Activated T-cell treated with anti-CD3 and anti-CD28 coated beads, Interleukin-2, amount 50 U/mL, for 72 hours (primary cell): ENCODE measurements around the gene MVB12B. TPM values are rescaled to one million over a fixed set of nuclear protein-coding genes. Genes with fewer than 3 reads are reported as not detected.

Source experiments
- ATAC-seq, 2 donors: fragments of 150-1000 bp; cut with Tn5 transposase; replicated peaks in 1 of 2; 2 replicates each; pipeline ENCODE4 v1.10.0; 2021; ENCODE audit warnings: moderate library complexity in 2 of 2, mild to moderate bottlenecking in 1 of 2
- DNase-seq, 2 donors: peaks; one replicate each; pipeline ENCODE4 v3.0.0; 2021 to 2022; ENCODE audit warnings: mixed read lengths in 1 of 2
- H3K27ac Mint-ChIP-seq: one replicate; pipeline ENCODE4 v1.8.0; 2022; ENCODE audit warnings: mild to moderate bottlenecking, moderate library complexity, mixed read lengths
- H3K27me3 Mint-ChIP-seq: one replicate; pipeline ENCODE4 v1.8.0; 2022; ENCODE audit warnings: low read depth, mixed read lengths
- H3K36me3 Mint-ChIP-seq, 2 donors: one replicate each; pipeline ENCODE4 v1.8.0; 2022; ENCODE audit warnings: mixed read lengths in 2 of 2, mild to moderate bottlenecking in 1 of 2; ENCODE audit not compliant: insufficient read depth in 2 of 2
- H3K4me1 Mint-ChIP-seq: one replicate; pipeline ENCODE4 v1.8.0; 2022; ENCODE audit warnings: low read depth, mixed read lengths
- H3K4me3 Mint-ChIP-seq, 2 donors: one replicate each; pipeline ENCODE4 v1.8.0; 2022; ENCODE audit warnings: mild to moderate bottlenecking in 2 of 2, mixed read lengths in 2 of 2, moderate library complexity in 2 of 2
- H3K9me3 Mint-ChIP-seq, 2 donors: one replicate each; pipeline ENCODE4 v1.8.0; 2022; ENCODE audit warnings: mixed read lengths in 2 of 2
- total RNA-seq, 2 donors: library from RNA; stranded (reverse); gene quantifications; one replicate each; pipeline ENCODE4 v1.2.3, GENCODE V29; 2022

MVB12B gene
- total RNA-seq, 2 donors from 2014 or later: 11.5 to 17.1 TPM

DNA sequence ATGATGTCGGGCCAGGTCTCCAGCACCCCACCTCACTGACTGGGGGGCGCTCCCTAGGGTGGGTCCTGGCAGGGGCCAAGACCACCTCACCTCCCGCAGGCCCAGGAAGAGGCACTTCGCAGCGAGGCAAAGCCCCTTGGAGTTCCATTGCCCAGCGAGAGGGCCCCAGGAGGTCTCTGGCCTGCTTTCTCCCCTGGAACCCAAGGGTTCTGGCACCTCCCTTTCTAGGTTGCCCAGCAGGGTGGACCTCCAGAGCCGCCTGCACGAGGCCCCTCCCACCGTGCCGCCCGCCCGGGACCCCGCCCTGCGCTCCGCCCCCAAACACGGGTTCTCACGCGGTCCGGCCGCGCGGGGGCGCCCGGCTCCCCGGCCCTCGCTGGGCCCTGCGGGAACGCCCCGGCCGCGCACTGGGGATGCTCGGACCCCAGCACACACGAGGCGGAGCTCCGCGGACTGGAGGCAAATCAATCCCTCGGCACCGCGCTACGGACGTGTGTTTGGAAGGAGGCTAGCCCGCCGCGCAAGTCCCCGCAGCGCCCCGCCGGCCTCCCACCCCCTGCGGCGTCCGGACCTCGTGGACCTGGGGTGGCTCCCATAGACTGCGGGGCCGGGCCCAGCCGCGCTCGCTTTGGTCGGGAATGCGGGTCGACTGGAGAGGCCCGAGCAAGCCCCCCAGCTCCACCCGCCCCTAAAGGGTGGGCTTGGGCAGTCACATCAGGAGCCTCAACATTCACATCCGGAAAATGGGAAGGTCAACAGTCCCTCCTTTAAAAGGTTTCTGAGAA lies 187.6 kb downstream of the MVB12B start:
- ATAC-seq (peak; percentile 57 to 66), DNase-seq (peak; percentile 70 to 84)
- no peaks in the 10 kb centered on the region for H3K36me3 Mint-ChIP-seq
- peaks cover 31% of the 10 kb centered on the region for H3K4me1 Mint-ChIP-seq
- no peak overlapping the region for H3K4me3 Mint-ChIP-seq
- H3K27ac Mint-ChIP-seq: no peak overlapping the region
- H3K27me3 Mint-ChIP-seq: peaks cover 65% of the 10 kb centered on the region
- H3K9me3 Mint-ChIP-seq: no peaks in the 10 kb centered on the region

DNA sequence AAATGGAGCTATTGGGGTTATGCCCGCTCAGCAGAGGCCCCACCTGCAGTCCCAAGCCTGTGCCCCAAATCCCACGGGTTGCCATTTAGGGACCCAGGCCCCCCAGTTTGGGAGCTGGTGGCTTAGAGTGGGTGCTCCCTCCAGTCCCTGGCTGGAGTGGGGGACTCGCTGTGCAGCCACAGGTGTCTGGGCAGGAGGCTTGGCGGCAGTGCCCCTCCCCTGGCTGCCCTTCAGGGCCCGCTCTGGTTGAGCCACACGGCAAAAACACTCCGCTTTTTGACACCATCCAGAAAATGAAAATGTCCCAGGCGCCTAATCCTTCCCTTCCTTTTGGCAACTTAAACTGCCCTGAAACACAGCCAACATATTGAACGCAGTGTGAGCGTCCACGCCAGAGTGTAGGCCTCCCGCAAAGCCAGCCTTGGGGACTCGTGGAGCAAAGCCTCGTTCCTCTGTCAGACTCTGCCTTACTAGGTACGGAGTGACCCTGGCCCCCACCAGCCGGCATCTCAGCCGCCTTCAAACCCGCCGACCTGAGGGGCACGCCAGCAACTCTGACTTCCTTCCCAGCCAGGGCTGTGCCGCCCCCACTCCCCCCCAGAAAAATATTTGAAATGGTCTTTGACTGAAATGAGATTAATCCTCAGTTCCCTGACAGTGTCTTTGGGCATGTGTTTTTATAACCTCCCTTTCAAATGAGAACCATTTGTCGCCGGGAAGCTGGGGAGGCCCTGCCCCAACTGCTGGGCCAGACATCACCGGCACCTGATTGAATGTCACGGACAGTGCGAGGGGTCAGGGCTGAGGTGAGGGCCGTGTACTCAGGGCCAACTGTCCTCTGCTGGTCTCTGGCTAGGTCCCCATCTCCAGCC lies 188.6 kb downstream of the MVB12B start:
- H3K4me1 Mint-ChIP-seq: peaks cover 35% of the 10 kb centered on the region
- H3K36me3 Mint-ChIP-seq: no peaks in the 10 kb centered on the region
- H3K9me3 Mint-ChIP-seq: no peaks in the 10 kb centered on the region
- no peak for ATAC-seq
- no peak for DNase-seq
- H3K27ac Mint-ChIP-seq: no peak overlapping the region
- H3K27me3 Mint-ChIP-seq: peaks cover 69% of the 10 kb centered on the region
- no peak overlapping the region for H3K4me3 Mint-ChIP-seq

- Mint-ChIP-seq H3K36me3 (no peaks in the 10 kb centered on the region), H3K4me3 (peak overlapping the region; percentile 64 to 93), H3K27me3 (peaks cover 75% of the 10 kb centered on the region), H3K27ac (no peak overlapping the region), H3K9me3 (no peaks in the 10 kb centered on the region), H3K4me1 (peaks cover 35% of the 10 kb centered on the region)
- ATAC-seq (no peak), DNase-seq (no peak)
Measured at GRCh38 chr9:126515873-126516505, 189.4 kb downstream of the MVB12B start.

- H3K36me3 Mint-ChIP-seq: no peaks in the 10 kb centered on the region
- no peak overlapping the region for H3K27ac Mint-ChIP-seq
- peak overlapping the region; percentile 64 to 93 for H3K4me3 Mint-ChIP-seq
- H3K9me3 Mint-ChIP-seq: no peaks in the 10 kb centered on the region
- DNase-seq: no peak
- ATAC-seq: no peak
- peaks cover 75% of the 10 kb centered on the region for H3K27me3 Mint-ChIP-seq
- H3K4me1 Mint-ChIP-seq: peaks cover 35% of the 10 kb centered on the region
Measured at GRCh38 chr9:126516561-126516935, 189.9 kb downstream of the MVB12B start.

- ATAC-seq (peak; percentile 77 to 79), DNase-seq (peak; percentile 67 to 70)
- no peaks in the 10 kb centered on the region for H3K36me3 Mint-ChIP-seq
- no peaks in the 10 kb centered on the region for H3K9me3 Mint-ChIP-seq
- peaks cover 71% of the 10 kb centered on the region for H3K27me3 Mint-ChIP-seq
- H3K27ac Mint-ChIP-seq: peak overlapping the region; percentile 75
- H3K4me3 Mint-ChIP-seq: peak overlapping the region; percentile 64 to 93
- peaks cover 35% of the 10 kb centered on the region for H3K4me1 Mint-ChIP-seq
Measured at GRCh38 chr9:126516936-126517832, 190.6 kb downstream of the MVB12B start.

DNA sequence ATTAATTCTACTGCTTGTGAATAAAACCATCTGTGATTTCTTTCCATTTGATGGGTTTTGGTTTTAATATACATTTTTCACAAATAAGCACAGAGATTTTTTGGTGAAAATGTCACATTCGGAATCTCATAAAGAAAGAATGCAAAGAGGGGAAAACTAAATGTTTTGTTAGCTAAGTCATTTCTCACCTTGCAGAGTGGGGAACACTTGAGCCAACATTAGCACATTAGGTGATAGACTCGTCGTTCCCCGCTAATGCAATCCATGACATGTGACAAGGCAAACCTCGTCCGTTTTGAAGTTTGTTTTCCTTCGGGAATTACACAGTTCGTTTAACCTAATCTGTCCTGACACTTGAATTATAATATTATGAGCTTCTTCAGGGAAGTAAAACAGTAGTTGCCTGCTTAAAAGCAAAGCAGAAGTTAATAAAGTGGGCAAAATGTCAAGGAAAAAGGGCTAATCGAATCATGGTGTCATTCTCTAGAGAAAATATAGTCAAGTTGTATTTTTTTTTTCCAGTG lies 191.3 kb downstream of the MVB12B start:
- Mint-ChIP-seq H3K27me3 (peaks cover 72% of the 10 kb centered on the region), H3K4me1 (peaks cover 38% of the 10 kb centered on the region), H3K4me3 (peak overlapping the region; percentile 64 to 93), H3K27ac (peak overlapping the region; percentile 75), H3K36me3 (no peaks in the 10 kb centered on the region), H3K9me3 (no peaks in the 10 kb centered on the region)
- ATAC-seq (no peak), DNase-seq (no peak)

DNA sequence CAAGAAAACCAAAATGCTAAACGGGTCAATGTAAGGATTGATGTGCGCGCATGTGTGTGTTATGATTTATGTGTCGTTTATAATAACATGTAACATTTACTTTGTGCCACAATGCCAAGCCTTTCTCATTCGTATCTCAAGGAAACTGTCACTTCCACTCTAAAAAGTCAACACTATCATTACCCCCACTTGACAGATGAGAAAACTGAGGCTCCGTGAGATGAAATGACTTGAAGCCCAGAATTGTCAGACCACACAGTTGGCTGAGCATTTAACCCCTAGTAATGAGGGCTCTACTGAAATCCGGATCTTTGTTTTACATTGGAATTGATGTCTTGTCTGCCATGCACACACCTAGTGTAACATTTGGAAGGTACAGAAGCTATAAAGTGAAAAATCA lies 192.1 kb downstream of the MVB12B start:
- peak overlapping the region; percentile 60 for H3K27ac Mint-ChIP-seq
- no peaks in the 10 kb centered on the region for H3K9me3 Mint-ChIP-seq
- no peaks in the 10 kb centered on the region for H3K36me3 Mint-ChIP-seq
- no peak for DNase-seq
- ATAC-seq: no peak
- peaks cover 72% of the 10 kb centered on the region for H3K27me3 Mint-ChIP-seq
- peaks cover 47% of the 10 kb centered on the region for H3K4me1 Mint-ChIP-seq
- H3K4me3 Mint-ChIP-seq: peak overlapping the region in 1 of 2 donors; percentile 74

- H3K4me3 Mint-ChIP-seq: peak overlapping the region in 1 of 2 donors; percentile 74
- peak; percentile 33 to 36 for DNase-seq
- peaks cover 53% of the 10 kb centered on the region for H3K4me1 Mint-ChIP-seq
- peak overlapping the region; percentile 27 for H3K27ac Mint-ChIP-seq
- H3K36me3 Mint-ChIP-seq: no peaks in the 10 kb centered on the region
- ATAC-seq: peak; percentile 28 to 32
- H3K27me3 Mint-ChIP-seq: peaks cover 78% of the 10 kb centered on the region
- no peaks in the 10 kb centered on the region for H3K9me3 Mint-ChIP-seq
Measured at GRCh38 chr9:126519660-126520420, 193.2 kb downstream of the MVB12B start.

DNA sequence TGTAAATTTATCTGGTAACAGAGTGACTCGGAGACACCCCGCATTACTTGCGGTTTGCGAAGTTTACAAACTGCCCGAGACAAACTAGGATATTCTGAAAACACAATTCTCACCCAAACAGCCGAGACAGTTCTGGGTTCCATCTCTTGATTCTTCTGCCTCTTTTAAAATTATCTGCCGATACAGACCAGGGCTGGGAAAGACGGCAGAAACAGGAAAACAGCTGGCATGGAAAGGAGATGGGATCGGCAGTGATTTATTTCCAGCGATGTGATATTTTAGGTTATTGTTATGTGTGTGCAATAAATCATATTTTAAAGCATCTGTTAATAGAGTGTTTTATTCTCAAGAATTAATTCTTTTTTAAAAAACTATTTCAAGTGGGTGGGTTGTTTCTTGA lies 193.8 kb downstream of the MVB12B start:
- Mint-ChIP-seq H3K4me3 (no peak overlapping the region), H3K27ac (no peak overlapping the region), H3K27me3 (peaks cover 78% of the 10 kb centered on the region), H3K4me1 (peaks cover 53% of the 10 kb centered on the region), H3K9me3 (no peaks in the 10 kb centered on the region), H3K36me3 (no peaks in the 10 kb centered on the region)
- ATAC-seq: no peak
- no peak for DNase-seq

GRCh38 chr9:126521089-126521488 lies 194.5 kb downstream of the MVB12B start:
- H3K27me3 Mint-ChIP-seq: peaks cover 81% of the 10 kb centered on the region
- H3K27ac Mint-ChIP-seq: no peak overlapping the region
- H3K36me3 Mint-ChIP-seq: no peaks in the 10 kb centered on the region
- peaks cover 53% of the 10 kb centered on the region for H3K4me1 Mint-ChIP-seq
- H3K9me3 Mint-ChIP-seq: no peaks in the 10 kb centered on the region
- ATAC-seq (no peak), DNase-seq (no peak)
- H3K4me3 Mint-ChIP-seq: no peak overlapping the region

DNA sequence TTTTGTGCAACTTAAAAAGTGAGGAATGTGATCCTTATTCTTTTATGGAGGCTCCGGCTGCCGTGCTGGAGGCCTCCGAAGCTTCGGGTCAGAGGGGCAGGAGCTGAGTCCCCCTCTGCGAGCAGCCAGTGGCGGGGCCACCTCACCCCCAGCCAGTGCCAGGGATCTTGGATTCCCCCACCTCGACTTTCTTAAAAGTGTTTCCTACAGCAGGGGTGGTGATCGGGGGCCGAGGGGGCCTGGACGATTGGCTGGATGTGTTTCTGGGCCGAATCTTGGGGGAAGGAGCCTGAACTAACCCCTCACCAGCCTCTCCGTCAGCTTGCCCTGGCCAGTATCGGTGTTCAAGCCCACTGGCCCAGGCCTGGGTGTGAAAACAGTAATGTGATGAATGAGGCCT lies 194.9 kb downstream of the MVB12B start:
- Mint-ChIP-seq H3K27ac (no peak overlapping the region), H3K4me3 (no peak overlapping the region), H3K27me3 (peaks cover 83% of the 10 kb centered on the region), H3K36me3 (no peaks in the 10 kb centered on the region), H3K4me1 (peaks cover 49% of the 10 kb centered on the region), H3K9me3 (no peaks in the 10 kb centered on the region)
- ATAC-seq: no peak
- DNase-seq: no peak
